Measurements from ENCODE around the gene DCLRE1B.

- TF ChIP-seq CTCF (IDR thresholded peaks at IDR 0.05) (no peak), EP300 (IDR thresholded peaks at IDR 0.05) (no peak), POLR2A (IDR thresholded peaks at IDR 0.05) (no peak)
These were observed 29.5 kb downstream of the DCLRE1B start for GRCh38 chr1:113934511-113935055.

Measured in tibial nerve (tissue), 4 donors.